GM19099 (cell line): ENCODE measurements around the gene ZCCHC13.

Source experiments
- POLR2A ChIP-seq: IDR thresholded peaks from 3 replicates; pipeline ENCODE4 v1.6.1; 2011; ENCODE audit warnings: low read depth; ENCODE audit not compliant: insufficient read length; ENCODE audit errors: extremely low read depth

The ZCCHC13 gene

GRCh38 chrX:74304016-74304415 lies at the start of gene ZCCHC13:
TSS of gene ZCCHC13 (plus strand) at chrX:74304180. CDS start at chrX:74304267, 87 bp downstream.
- no peak for TF ChIP-seq POLR2A

- TF ChIP-seq POLR2A: no peak
These were observed 44.0 kb upstream of the ZCCHC13 start for GRCh38 chrX:74259885-74260491.

- TF ChIP-seq POLR2A: no peak
These were observed 41.3 kb upstream of the ZCCHC13 start for GRCh38 chrX:74262452-74263209.

GRCh38 chrX:74270393-74270792 lies 33.6 kb upstream of the ZCCHC13 start:
- no peak for TF ChIP-seq POLR2A

GRCh38 chrX:74272230-74272629 lies 31.8 kb upstream of the ZCCHC13 start:
- no peak for TF ChIP-seq POLR2A

- TF ChIP-seq POLR2A: no peak
These were observed 29.5 kb upstream of the ZCCHC13 start for GRCh38 chrX:74274516-74274915.

GRCh38 chrX:74277320-74277719 lies 26.7 kb upstream of the ZCCHC13 start:
- no peak for TF ChIP-seq POLR2A

GRCh38 chrX:74277846-74278245 lies 26.1 kb upstream of the ZCCHC13 start:
- TF ChIP-seq POLR2A: no peak

- no peak for TF ChIP-seq POLR2A
These were observed 23.2 kb upstream of the ZCCHC13 start for GRCh38 chrX:74280759-74281158.

- no peak for TF ChIP-seq POLR2A
These were observed 19.5 kb upstream of the ZCCHC13 start for GRCh38 chrX:74284391-74284952.

- TF ChIP-seq POLR2A: no peak
These were observed 16.8 kb upstream of the ZCCHC13 start for GRCh38 chrX:74286950-74287740.

- no peak for TF ChIP-seq POLR2A
These were observed 12.4 kb upstream of the ZCCHC13 start for GRCh38 chrX:74291577-74291963.

GRCh38 chrX:74291964-74292807 lies 11.8 kb upstream of the ZCCHC13 start:
- TF ChIP-seq POLR2A: peak; percentile 62

- TF ChIP-seq POLR2A: no peak
These were observed 11.2 kb upstream of the ZCCHC13 start for GRCh38 chrX:74292808-74293123.

GRCh38 chrX:74293343-74293946 lies 10.5 kb upstream of the ZCCHC13 start:
- no peak for TF ChIP-seq POLR2A

- no peak for TF ChIP-seq POLR2A
These were observed 8.9 kb upstream of the ZCCHC13 start for GRCh38 chrX:74295101-74295500.
